ENCODE results near the gene GFI1.
A peak's percentile ranks its signal among the peaks of the same experiment; 100 is the strongest.

GFI1 gene

GRCh38 chr1:92485381-92486250 lies 1.1 kb downstream of the GFI1 start:
- FAIRE-seq (no peak), DNase-seq (ENCODE audit: insufficient read length) (peak; percentile 52)
- TF ChIP-seq POLR2A (IDR thresholded peaks at IDR 0.05; ENCODE audit: low read depth, low read length) (no peak; the same call in 1 of the 2 replicates), POLR2AphosphoS5 (IDR thresholded peaks at IDR 0.05; ENCODE audit: low read depth, low read length) (no peak), TAF1 (IDR thresholded peaks at IDR 0.05; ENCODE audit: borderline replicate concordance, low read depth, low read length) (no peak)

GRCh38 chr1:92484472-92485380 lies 2.0 kb downstream of the GFI1 start:
- DNase-seq (ENCODE audit: insufficient read length), result peak; percentile 43

GRCh38 chr1:92483610-92484471 lies 2.9 kb downstream of the GFI1 start:
- TF ChIP-seq POLR2AphosphoS5 (IDR thresholded peaks at IDR 0.05; ENCODE audit: low read depth, low read length) (no peak), TAF1 (IDR thresholded peaks at IDR 0.05; ENCODE audit: borderline replicate concordance, low read depth, low read length) (no peak), POLR2A (IDR thresholded peaks at IDR 0.05; ENCODE audit: low read depth, low read length) (no peak)
- DNase-seq (ENCODE audit: insufficient read length) (peak; percentile 52), FAIRE-seq (peak; percentile 73)

More at GRCh38 chr1:92484472-92485380, 2.0 kb downstream of the GFI1 start:
- FAIRE-seq, result peak; percentile 91
- TF ChIP-seq POLR2AphosphoS5 (IDR thresholded peaks at IDR 0.05; ENCODE audit: low read depth, low read length) (no peak), TAF1 (IDR thresholded peaks at IDR 0.05; ENCODE audit: borderline replicate concordance, low read depth, low read length) (no peak), POLR2A (IDR thresholded peaks at IDR 0.05; ENCODE audit: low read depth, low read length) (no peak)

GRCh38 chr1:92482665-92483609 lies 3.8 kb downstream of the GFI1 start:
- TF ChIP-seq POLR2AphosphoS5 (IDR thresholded peaks at IDR 0.05; ENCODE audit: low read depth, low read length), result no peak
- no peak for TF ChIP-seq POLR2A (IDR thresholded peaks at IDR 0.05; ENCODE audit: low read depth, low read length)
- no peak for TF ChIP-seq TAF1 (IDR thresholded peaks at IDR 0.05; ENCODE audit: borderline replicate concordance, low read depth, low read length)
- FAIRE-seq (peak; percentile 90), DNase-seq (ENCODE audit: insufficient read length) (peak; percentile 34)

- TF ChIP-seq POLR2AphosphoS5 (IDR thresholded peaks at IDR 0.05; ENCODE audit: low read depth, low read length) (no peak), TAF1 (IDR thresholded peaks at IDR 0.05; ENCODE audit: borderline replicate concordance, low read depth, low read length) (no peak), POLR2A (IDR thresholded peaks at IDR 0.05; ENCODE audit: low read depth, low read length) (no peak)
- DNase-seq (ENCODE audit: insufficient read length) (no peak), FAIRE-seq (peak; percentile 88)
Measured at GRCh38 chr1:92481971-92482664, 4.6 kb downstream of the GFI1 start.

GRCh38 chr1:92481599-92481925 lies 5.2 kb downstream of the GFI1 start:
- no peak for DNase-seq (ENCODE audit: insufficient read length)
- no peak for FAIRE-seq
- TF ChIP-seq TAF1 (IDR thresholded peaks at IDR 0.05; ENCODE audit: borderline replicate concordance, low read depth, low read length), result no peak

- FAIRE-seq (no peak), DNase-seq (ENCODE audit: insufficient read length) (no peak)
- TF ChIP-seq POLR2A (IDR thresholded peaks at IDR 0.05; ENCODE audit: low read depth, low read length) (no peak), POLR2AphosphoS5 (IDR thresholded peaks at IDR 0.05; ENCODE audit: low read depth, low read length) (no peak), TAF1 (IDR thresholded peaks at IDR 0.05; ENCODE audit: borderline replicate concordance, low read depth, low read length) (no peak)
Measured at GRCh38 chr1:92480813-92481598, 5.7 kb downstream of the GFI1 start.

GRCh38 chr1:92480200-92480812 lies 6.4 kb downstream of the GFI1 start:
- no peak for TF ChIP-seq POLR2A (IDR thresholded peaks at IDR 0.05; ENCODE audit: low read depth, low read length)
- TF ChIP-seq POLR2AphosphoS5 (IDR thresholded peaks at IDR 0.05; ENCODE audit: low read depth, low read length), result no peak
- TF ChIP-seq TAF1 (IDR thresholded peaks at IDR 0.05; ENCODE audit: borderline replicate concordance, low read depth, low read length), result no peak
- DNase-seq (ENCODE audit: insufficient read length) (no peak), FAIRE-seq (no peak)

GRCh38 chr1:92479587-92479986 lies 7.1 kb downstream of the GFI1 start:
- FAIRE-seq (no peak), DNase-seq (ENCODE audit: insufficient read length) (no peak)
- TF ChIP-seq POLR2AphosphoS5 (IDR thresholded peaks at IDR 0.05; ENCODE audit: low read depth, low read length) (no peak), TAF1 (IDR thresholded peaks at IDR 0.05; ENCODE audit: borderline replicate concordance, low read depth, low read length) (no peak), POLR2A (IDR thresholded peaks at IDR 0.05; ENCODE audit: low read depth, low read length) (no peak)

Measured in GM12892 (cell line).